HEK293 (cell line): ENCODE measurements around the gene SPC24.

Source experiments
- CTCF ChIA-PET: fragments of 350-600 bp; formaldehyde crosslinking; extraction: SDS; loops from one replicate; lab custom pipeline; 2021; ENCODE audit warnings: antibody characterized with exemption; lab: Yijun Ruan, JAX
- POLR2A ChIA-PET: fragments of 300-600 bp; formaldehyde crosslinking; extraction: SDS; loops from one replicate; lab custom pipeline; 2020; ENCODE audit warnings: antibody characterized with exemption, inconsistent platforms; lab: Yijun Ruan, JAX
- H3K27ac ChIP-seq: fragments of 200-500 bp; sonication (Bioruptor generic); 2 replicates; pipeline ENCODE4 v1.5.1; 2014; ENCODE audit warnings: low read depth, low read length, control low read depth, inconsistent platforms; ENCODE audit errors: extremely low read depth
- H3K36me3 ChIP-seq, 2 experiments: fragments of 200-500 bp in 1 of 2; sonication (Bioruptor generic) in 1 of 2; 1 replicate in 1 of 2; 2 replicates in 1 of 2; pipeline ENCODE4 v1.5.1; 2014 to 2017; ENCODE audit warnings: inconsistent platforms in 2 of 2, low read length in 2 of 2; ENCODE audit not compliant: control insufficient read depth in 2 of 2, insufficient read depth in 1 of 2
- H3K4me1 ChIP-seq: fragments of 200-500 bp; sonication (Bioruptor generic); 2 replicates; pipeline ENCODE4 v1.5.1; 2014; ENCODE audit warnings: mild to moderate bottlenecking, low read length, inconsistent platforms; ENCODE audit not compliant: control insufficient read depth, insufficient read depth
- H3K4me3 ChIP-seq: 2 replicates; pipeline ENCODE4 v1.5.1; 2011; ENCODE audit warnings: low read depth, mild to moderate bottlenecking, control low read depth, low read length, moderate library complexity
- H3K9me3 ChIP-seq: fragments of 200-500 bp; sonication (Bioruptor generic); 2 replicates; pipeline ENCODE4 v1.5.1; 2014; ENCODE audit warnings: low read depth, low read length, inconsistent platforms; ENCODE audit not compliant: control insufficient read depth, insufficient read depth
- GFI1B ChIP-seq: fragments of 450-650 bp; formaldehyde crosslinking; IDR thresholded peaks from 2 replicates; pipeline ENCODE4 v1.5.1; 2016; ENCODE audit warnings: missing biosample characterization, missing genetic modification characterization
- MYNN ChIP-seq: fragments of 450-650 bp; formaldehyde crosslinking; IDR thresholded peaks from 2 replicates; pipeline ENCODE4 v1.5.1; 2016; ENCODE audit warnings: missing biosample characterization, missing genetic modification characterization, borderline replicate concordance
- SP2 ChIP-seq: fragments of 450-650 bp; formaldehyde crosslinking; IDR thresholded peaks from 2 replicates; pipeline ENCODE4 v1.5.1; 2016; ENCODE audit warnings: missing biosample characterization, missing genetic modification characterization
- YY2 ChIP-seq: fragments of 450-650 bp; formaldehyde crosslinking; IDR thresholded peaks from 2 replicates; pipeline ENCODE4 v1.5.1; 2016; ENCODE audit warnings: missing biosample characterization, missing genetic modification characterization
- ZBTB1 ChIP-seq: fragments of 450-650 bp; formaldehyde crosslinking; IDR thresholded peaks from 2 replicates; pipeline ENCODE4 v1.5.1; 2016; ENCODE audit warnings: missing biosample characterization, missing genetic modification characterization
- ZBTB7A ChIP-seq: fragments of 450-650 bp; formaldehyde crosslinking; IDR thresholded peaks from 2 replicates; pipeline ENCODE4 v1.5.1; 2016; ENCODE audit warnings: low read depth, missing biosample characterization, missing genetic modification characterization
- ZFP37 ChIP-seq: fragments of 450-650 bp; formaldehyde crosslinking; IDR thresholded peaks from 2 replicates; pipeline ENCODE4 v1.5.1; 2016; ENCODE audit warnings: missing biosample characterization, missing genetic modification characterization
- ZNF133 ChIP-seq: fragments of 450-650 bp; formaldehyde crosslinking; IDR thresholded peaks from 2 replicates; pipeline ENCODE4 v1.5.1; 2016; ENCODE audit warnings: missing biosample characterization, missing genetic modification characterization
- ZNF184 ChIP-seq: fragments of 450-650 bp; IDR thresholded peaks from 2 replicates; pipeline ENCODE4 v1.5.1; 2018; ENCODE audit warnings: missing biosample characterization, mild to moderate bottlenecking, missing genetic modification characterization
- ZNF248 ChIP-seq: fragments of 450-650 bp; formaldehyde crosslinking; IDR thresholded peaks from 2 replicates; pipeline ENCODE4 v1.5.1; 2017; ENCODE audit warnings: missing biosample characterization, missing genetic modification characterization
- ZNF302 ChIP-seq: fragments of 450-650 bp; formaldehyde crosslinking; IDR thresholded peaks from 2 replicates; pipeline ENCODE4 v1.5.1; 2016; ENCODE audit warnings: missing biosample characterization, missing genetic modification characterization, low read depth
- ZNF341 ChIP-seq: fragments of 450-650 bp; formaldehyde crosslinking; IDR thresholded peaks from 2 replicates; pipeline ENCODE4; 2016; ENCODE audit warnings: low read depth, missing biosample characterization, missing genetic modification characterization
- ZNF354C ChIP-seq: fragments of 450-650 bp; formaldehyde crosslinking; IDR thresholded peaks from 2 replicates; pipeline ENCODE4 v1.5.1; 2016; ENCODE audit warnings: missing biosample characterization, missing genetic modification characterization, low read depth, borderline replicate concordance
- ZNF521 ChIP-seq: fragments of 450-650 bp; formaldehyde crosslinking; IDR thresholded peaks from 2 replicates; pipeline ENCODE4 v1.5.1; 2017; ENCODE audit warnings: missing biosample characterization, mild to moderate bottlenecking, missing genetic modification characterization
- ZNF548 ChIP-seq: fragments of 450-650 bp; formaldehyde crosslinking; IDR thresholded peaks from 2 replicates; pipeline ENCODE4 v1.5.1; 2016; ENCODE audit warnings: missing biosample characterization, missing genetic modification characterization
- ZNF747 ChIP-seq: fragments of 450-650 bp; formaldehyde crosslinking; IDR thresholded peaks from 2 replicates; pipeline ENCODE4 v1.5.1; 2016; ENCODE audit warnings: missing biosample characterization, missing genetic modification characterization
- ZNF776 ChIP-seq: fragments of 450-650 bp; formaldehyde crosslinking; IDR thresholded peaks from 2 replicates; pipeline ENCODE4 v1.5.0; 2017; ENCODE audit warnings: missing biosample characterization, missing genetic modification characterization, borderline replicate concordance
- ZNF843 ChIP-seq: fragments of 450-650 bp; formaldehyde crosslinking; IDR thresholded peaks from 2 replicates; pipeline ENCODE4 v1.5.1; 2016; ENCODE audit warnings: missing biosample characterization, missing genetic modification characterization
- TF ChIP-seq, protein P1 (sequence below): fragments of 450-650 bp; formaldehyde crosslinking; conservative IDR thresholded peaks from 2 replicates; pipeline ENCODE4 v1.5.1; 2016; ENCODE audit warnings: low read depth, missing biosample characterization, missing genetic modification characterization
- TF ChIP-seq, protein P2 (sequence below): fragments of 450-650 bp; formaldehyde crosslinking; IDR thresholded peaks from 2 replicates; pipeline ENCODE4 v1.5.1; 2017; ENCODE audit warnings: missing biosample characterization, missing genetic modification characterization
- TF ChIP-seq, protein P3 (sequence below): fragments of 450-650 bp; formaldehyde crosslinking; IDR thresholded peaks from 2 replicates; pipeline ENCODE4 v1.5.1; 2017; ENCODE audit warnings: missing biosample characterization, missing genetic modification characterization
- TF ChIP-seq, protein P4 (sequence below): fragments of 450-650 bp; formaldehyde crosslinking; IDR thresholded peaks from 2 replicates; pipeline ENCODE4 v1.5.1; 2016; ENCODE audit warnings: missing biosample characterization, missing genetic modification characterization, borderline replicate concordance
- TF ChIP-seq, protein P5 (sequence below): fragments of 450-650 bp; formaldehyde crosslinking; IDR thresholded peaks from 2 replicates; pipeline ENCODE4 v1.5.1; 2016; ENCODE audit warnings: missing biosample characterization, missing genetic modification characterization

Gene SPC24, protein sequence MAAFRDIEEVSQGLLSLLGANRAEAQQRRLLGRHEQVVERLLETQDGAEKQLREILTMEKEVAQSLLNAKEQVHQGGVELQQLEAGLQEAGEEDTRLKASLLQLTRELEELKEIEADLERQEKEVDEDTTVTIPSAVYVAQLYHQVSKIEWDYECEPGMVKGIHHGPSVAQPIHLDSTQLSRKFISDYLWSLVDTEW

DNA sequence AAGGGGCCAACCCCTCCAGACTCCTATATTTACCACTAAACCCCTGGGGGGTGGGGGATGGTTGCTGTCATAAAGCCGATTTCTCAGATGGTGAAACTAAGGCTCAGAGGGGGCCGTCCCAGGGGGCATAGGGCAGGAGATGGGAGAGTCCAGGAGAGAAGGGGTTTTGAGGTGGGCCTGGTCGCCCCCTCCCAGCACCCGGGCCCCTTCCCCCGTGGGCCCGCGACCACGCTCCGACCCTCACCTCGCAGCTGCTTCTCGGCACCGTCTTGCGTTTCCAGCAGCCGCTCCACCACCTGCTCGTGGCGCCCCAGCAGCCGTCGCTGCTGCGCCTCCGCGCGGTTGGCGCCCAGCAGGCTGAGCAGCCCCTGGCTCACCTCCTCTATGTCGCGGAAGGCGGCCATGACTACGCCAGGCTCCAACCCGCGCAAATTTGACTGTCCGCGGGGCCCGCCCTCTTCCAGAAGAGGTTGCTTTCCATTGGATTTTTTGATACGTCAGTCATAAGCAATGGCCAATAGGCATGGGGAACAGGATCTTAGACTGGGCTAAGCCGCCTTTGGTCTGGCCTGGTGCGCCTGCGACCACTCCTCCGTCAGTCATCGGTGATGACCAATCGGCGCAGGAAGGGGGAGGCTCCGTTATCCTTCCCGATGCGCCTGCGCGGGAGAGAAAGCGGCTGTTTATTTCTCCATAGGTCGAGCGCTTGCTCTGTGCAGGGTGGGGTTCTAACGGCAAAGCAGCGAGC lies at the start of gene SPC24:
Gene SPC24 (minus strand): TSS at position 410 of the 748 bp plus-strand sequence. CDS start 6 bp downstream, at position 404.
- Histone ChIP-seq H3K27ac (peak within 1 kb of the TSS; percentile 80), H3K4me1 (no peaks in the 10 kb centered on the region; the same call in 1 of the 2 replicates), H3K4me3 (peak within 1 kb of the TSS; percentile 66), H3K36me3 (peaks cover 0 to 18% of the 10 kb centered on the region in 2 experiments; a peak in 2 of 3 replicates), H3K9me3 (no peaks in the 10 kb centered on the region)
- ChIA-PET POLR2A (interaction anchor here (0.9 to 5.9 kb wide), 5 partner anchors 8 to 42 kb away, joined by 4 to 37 read pairs (median 10); partner anchors contain the start of gene KANK2), CTCF (interaction anchor here (0.6 to 2.2 kb wide), 3 partner anchors 9 to 219 kb away, joined by 3 to 9 read pairs (median 8); no protein-coding TSS in a partner anchor)
- TF ChIP-seq GFI1B (no peak), ZBTB7A (tag by site-specific recombination) (peak; percentile 91; the same call in 1 of the 2 replicates), ZNF184 (no peak), ZNF776 (tag by site-specific recombination) (no peak), ZNF843 (tag by site-specific recombination) (peak; percentile 59; the same call in 1 of the 2 replicates), ZNF341 (no peak), ZNF248 (tag by site-specific recombination) (no peak), ZNF302 (tag by site-specific recombination) (no peak), ZFP37 (tag by site-specific recombination) (0 out of 2 replicates have a peak, but pooled peaks have one; percentile 25), ZNF521 (tag by site-specific recombination) (no peak), YY2 (tag by site-specific recombination) (peak; percentile 87), ZBTB1 (tag by site-specific recombination) (no peak), ZNF354C (tag by site-specific recombination) (no peak), ZNF747 (tag by site-specific recombination) (no peak), ZNF548 (tag by site-specific recombination) (no peak), MYNN (tag by site-specific recombination) (no peak), SP2 (tag by site-specific recombination) (peak; percentile 99), ZNF133 (tag by site-specific recombination) (no peak)
- TF ChIP-seq, protein P1, sequence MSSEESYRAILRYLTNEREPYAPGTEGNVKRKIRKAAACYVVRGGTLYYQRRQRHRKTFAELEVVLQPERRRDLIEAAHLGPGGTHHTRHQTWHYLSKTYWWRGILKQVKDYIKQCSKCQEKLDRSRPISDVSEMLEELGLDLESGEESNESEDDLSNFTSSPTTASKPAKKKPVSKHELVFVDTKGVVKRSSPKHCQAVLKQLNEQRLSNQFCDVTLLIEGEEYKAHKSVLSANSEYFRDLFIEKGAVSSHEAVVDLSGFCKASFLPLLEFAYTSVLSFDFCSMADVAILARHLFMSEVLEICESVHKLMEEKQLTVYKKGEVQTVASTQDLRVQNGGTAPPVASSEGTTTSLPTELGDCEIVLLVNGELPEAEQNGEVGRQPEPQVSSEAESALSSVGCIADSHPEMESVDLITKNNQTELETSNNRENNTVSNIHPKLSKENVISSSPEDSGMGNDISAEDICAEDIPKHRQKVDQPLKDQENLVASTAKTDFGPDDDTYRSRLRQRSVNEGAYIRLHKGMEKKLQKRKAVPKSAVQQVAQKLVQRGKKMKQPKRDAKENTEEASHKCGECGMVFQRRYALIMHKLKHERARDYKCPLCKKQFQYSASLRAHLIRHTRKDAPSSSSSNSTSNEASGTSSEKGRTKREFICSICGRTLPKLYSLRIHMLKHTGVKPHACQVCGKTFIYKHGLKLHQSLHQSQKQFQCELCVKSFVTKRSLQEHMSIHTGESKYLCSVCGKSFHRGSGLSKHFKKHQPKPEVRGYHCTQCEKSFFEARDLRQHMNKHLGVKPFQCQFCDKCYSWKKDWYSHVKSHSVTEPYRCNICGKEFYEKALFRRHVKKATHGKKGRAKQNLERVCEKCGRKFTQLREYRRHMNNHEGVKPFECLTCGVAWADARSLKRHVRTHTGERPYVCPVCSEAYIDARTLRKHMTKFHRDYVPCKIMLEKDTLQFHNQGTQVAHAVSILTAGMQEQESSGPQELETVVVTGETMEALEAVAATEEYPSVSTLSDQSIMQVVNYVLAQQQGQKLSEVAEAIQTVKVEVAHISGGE: no peak
- TF ChIP-seq, protein P2, sequence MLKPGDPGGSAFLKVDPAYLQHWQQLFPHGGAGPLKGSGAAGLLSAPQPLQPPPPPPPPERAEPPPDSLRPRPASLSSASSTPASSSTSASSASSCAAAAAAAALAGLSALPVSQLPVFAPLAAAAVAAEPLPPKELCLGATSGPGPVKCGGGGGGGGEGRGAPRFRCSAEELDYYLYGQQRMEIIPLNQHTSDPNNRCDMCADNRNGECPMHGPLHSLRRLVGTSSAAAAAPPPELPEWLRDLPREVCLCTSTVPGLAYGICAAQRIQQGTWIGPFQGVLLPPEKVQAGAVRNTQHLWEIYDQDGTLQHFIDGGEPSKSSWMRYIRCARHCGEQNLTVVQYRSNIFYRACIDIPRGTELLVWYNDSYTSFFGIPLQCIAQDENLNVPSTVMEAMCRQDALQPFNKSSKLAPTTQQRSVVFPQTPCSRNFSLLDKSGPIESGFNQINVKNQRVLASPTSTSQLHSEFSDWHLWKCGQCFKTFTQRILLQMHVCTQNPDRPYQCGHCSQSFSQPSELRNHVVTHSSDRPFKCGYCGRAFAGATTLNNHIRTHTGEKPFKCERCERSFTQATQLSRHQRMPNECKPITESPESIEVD (tag by site-specific recombination): no peak
- TF ChIP-seq, protein P3, sequence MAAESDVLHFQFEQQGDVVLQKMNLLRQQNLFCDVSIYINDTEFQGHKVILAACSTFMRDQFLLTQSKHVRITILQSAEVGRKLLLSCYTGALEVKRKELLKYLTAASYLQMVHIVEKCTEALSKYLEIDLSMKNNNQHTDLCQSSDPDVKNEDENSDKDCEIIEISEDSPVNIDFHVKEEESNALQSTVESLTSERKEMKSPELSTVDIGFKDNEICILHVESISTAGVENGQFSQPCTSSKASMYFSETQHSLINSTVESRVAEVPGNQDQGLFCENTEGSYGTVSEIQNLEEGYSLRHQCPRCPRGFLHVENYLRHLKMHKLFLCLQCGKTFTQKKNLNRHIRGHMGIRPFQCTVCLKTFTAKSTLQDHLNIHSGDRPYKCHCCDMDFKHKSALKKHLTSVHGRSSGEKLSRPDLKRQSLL (tag by site-specific recombination): no peak
- TF ChIP-seq, protein P4, sequence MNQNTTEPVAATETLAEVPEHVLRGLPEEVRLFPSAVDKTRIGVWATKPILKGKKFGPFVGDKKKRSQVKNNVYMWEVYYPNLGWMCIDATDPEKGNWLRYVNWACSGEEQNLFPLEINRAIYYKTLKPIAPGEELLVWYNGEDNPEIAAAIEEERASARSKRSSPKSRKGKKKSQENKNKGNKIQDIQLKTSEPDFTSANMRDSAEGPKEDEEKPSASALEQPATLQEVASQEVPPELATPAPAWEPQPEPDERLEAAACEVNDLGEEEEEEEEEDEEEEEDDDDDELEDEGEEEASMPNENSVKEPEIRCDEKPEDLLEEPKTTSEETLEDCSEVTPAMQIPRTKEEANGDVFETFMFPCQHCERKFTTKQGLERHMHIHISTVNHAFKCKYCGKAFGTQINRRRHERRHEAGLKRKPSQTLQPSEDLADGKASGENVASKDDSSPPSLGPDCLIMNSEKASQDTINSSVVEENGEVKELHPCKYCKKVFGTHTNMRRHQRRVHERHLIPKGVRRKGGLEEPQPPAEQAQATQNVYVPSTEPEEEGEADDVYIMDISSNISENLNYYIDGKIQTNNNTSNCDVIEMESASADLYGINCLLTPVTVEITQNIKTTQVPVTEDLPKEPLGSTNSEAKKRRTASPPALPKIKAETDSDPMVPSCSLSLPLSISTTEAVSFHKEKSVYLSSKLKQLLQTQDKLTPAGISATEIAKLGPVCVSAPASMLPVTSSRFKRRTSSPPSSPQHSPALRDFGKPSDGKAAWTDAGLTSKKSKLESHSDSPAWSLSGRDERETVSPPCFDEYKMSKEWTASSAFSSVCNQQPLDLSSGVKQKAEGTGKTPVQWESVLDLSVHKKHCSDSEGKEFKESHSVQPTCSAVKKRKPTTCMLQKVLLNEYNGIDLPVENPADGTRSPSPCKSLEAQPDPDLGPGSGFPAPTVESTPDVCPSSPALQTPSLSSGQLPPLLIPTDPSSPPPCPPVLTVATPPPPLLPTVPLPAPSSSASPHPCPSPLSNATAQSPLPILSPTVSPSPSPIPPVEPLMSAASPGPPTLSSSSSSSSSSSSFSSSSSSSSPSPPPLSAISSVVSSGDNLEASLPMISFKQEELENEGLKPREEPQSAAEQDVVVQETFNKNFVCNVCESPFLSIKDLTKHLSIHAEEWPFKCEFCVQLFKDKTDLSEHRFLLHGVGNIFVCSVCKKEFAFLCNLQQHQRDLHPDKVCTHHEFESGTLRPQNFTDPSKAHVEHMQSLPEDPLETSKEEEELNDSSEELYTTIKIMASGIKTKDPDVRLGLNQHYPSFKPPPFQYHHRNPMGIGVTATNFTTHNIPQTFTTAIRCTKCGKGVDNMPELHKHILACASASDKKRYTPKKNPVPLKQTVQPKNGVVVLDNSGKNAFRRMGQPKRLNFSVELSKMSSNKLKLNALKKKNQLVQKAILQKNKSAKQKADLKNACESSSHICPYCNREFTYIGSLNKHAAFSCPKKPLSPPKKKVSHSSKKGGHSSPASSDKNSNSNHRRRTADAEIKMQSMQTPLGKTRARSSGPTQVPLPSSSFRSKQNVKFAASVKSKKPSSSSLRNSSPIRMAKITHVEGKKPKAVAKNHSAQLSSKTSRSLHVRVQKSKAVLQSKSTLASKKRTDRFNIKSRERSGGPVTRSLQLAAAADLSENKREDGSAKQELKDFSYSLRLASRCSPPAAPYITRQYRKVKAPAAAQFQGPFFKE (tag by site-specific recombination): no peak
- TF ChIP-seq, protein P5, sequence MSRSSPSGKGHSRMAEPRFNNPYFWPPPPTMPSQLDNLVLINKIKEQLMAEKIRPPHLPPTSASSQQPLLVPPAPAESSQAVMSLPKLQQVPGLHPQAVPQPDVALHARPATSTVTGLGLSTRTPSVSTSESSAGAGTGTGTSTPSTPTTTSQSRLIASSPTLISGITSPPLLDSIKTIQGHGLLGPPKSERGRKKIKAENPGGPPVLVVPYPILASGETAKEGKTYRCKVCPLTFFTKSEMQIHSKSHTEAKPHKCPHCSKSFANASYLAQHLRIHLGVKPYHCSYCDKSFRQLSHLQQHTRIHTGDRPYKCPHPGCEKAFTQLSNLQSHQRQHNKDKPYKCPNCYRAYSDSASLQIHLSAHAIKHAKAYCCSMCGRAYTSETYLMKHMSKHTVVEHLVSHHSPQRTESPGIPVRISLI: no peak
